DMS 273 treated with DMSO at 0.1 percent for 48 hours (cell line): ENCODE data around the gene EGFR.

Experiments used
- DNase-seq: peaks from one replicate; lab custom pipeline; 2025; lab: John Stamatoyannopoulos, UW

The EGFR gene

DNA sequence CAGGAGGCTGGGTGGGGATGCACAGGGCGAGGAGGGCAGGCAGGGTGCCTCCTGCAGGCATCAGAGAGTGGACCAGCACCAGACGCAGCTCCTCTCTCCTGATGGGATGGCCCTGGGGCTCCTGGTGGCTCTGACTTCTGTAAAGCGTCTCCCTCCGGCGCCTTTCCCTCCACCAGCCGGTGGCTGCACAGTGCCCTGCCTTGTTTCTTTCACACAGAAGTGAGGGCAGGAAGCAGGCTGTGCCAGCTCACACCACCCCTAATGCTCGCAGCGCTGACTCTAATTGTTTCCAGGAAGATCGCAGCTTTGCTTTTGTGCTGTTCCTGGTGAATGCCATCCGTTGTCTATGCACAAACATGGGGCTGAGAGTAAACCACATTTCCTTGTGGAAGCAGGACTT lies 194.0 kb downstream of the EGFR start:
- DNase-seq, result no peak

GRCh38 chr7:55214707-55215106 lies 195.9 kb downstream of the EGFR start:
- DNase-seq, result no peak

- DNase-seq, result no peak
These were observed 204.2 kb downstream of the EGFR start for GRCh38 chr7:55223023-55223422.

GRCh38 chr7:55224111-55224510 lies 205.3 kb downstream of the EGFR start:
- no peak for DNase-seq

- no peak for DNase-seq
These were observed 206.0 kb downstream of the EGFR start for GRCh38 chr7:55224810-55225209.

DNA sequence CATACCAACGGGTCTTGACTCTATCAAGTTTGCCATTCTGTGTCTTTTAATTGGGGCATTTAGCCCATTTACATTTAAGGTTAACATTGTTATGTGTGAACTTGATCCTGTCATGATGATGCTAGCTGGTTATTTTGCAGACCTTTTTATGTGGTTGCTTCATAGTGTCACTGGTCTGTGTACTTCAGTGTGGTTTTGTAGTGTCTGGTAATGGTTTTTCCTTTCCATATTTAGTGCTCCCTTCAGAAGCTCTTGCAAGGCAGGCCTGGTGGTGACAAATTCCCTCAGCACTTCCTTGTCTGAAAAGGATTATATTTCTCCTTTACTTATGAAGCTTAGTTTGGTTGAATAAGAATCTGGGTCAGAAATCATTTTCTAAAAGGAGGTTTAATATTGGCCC lies 211.2 kb downstream of the EGFR start:
- no peak for DNase-seq

GRCh38 chr7:55231736-55232280 lies 213.0 kb downstream of the EGFR start:
- no peak for DNase-seq

DNA sequence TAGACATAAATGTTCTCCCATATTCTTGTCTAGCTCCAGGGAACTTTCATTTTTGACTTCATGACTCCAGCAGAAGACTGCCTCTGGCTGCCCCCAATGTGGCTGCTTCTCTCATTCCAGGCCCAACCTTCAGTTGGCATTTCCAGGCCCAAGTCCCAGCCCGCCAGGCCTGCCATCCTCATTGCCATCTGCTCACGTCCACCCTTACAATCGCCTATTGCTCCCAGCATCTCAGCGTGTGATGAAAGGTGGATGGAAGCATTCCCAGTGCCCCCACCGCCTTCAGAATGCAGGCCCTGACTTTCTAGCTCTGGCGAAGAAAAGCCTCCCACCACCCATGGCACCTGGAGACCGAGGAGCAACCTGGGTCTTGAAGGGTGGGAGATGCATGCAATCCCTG lies 214.2 kb downstream of the EGFR start:
- no peak for DNase-seq

- DNase-seq, result no peak
These were observed 215.6 kb downstream of the EGFR start for GRCh38 chr7:55234408-55234807.

DNA sequence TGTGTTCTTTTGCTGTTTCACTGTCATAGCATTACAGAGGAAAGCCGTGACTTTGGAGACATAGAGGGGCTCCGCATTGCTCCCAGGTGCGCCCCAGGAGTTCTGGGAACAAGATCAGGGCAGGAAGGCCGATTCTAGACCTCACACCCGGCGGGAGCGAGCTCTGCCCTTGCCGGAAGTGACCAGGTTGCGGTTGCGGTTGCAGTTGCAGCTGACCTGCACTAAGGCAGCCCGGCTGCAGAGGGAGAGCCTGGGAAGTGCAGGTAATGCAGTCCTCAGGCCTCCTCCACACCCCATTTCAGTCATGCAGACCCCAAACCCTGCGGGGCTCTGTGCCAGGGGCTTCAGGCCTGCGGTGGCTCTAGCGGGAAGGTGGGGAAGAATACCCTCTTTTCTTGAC lies 216.3 kb downstream of the EGFR start:
- no peak for DNase-seq

DNA sequence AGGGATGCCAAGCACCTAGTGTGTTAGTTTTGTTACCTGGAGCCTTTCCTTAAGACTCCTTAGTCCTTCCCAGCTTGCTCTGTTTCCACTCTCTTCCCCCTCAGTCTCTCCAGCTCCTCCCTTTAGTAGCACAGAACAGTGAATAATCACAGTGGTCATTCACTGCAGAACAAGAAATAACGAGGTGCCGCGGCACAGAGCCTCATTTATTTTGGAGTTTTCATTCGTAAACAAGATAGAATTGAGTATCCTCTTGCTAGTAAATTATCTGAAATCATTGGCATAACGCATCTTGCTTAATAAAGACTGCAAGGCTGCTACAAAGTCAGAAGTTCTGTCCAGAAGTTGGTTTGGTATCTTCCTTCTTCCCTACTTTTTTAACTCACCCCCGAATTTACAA lies 217.0 kb downstream of the EGFR start:
- no peak for DNase-seq

DNA sequence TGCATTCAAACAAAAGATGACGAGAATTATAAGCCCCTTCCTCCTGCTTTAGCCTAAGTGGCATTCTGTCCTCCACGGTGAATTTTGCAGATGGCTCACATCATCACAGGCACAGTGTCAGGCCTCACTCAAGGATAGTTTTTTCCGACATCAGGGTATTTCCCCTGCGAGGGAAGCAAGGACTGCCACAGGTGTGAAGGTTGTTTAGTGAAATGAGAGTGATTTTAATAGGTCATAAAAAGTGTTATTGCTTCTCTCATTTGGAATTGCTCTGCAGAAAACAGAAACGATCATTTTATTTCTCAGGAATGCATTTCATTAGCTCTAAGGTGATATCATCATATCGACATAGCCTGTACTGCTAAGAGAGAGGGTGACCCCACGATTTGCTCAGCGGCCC lies 217.7 kb downstream of the EGFR start:
- no peak for DNase-seq

- DNase-seq, result no peak
These were observed 218.5 kb downstream of the EGFR start for GRCh38 chr7:55237156-55237893.

GRCh38 chr7:55239406-55239805 lies 220.6 kb downstream of the EGFR start:
- no peak for DNase-seq

- DNase-seq, result no peak
These were observed 221.8 kb downstream of the EGFR start for GRCh38 chr7:55240418-55241142.

GRCh38 chr7:55241958-55242357 lies 223.1 kb downstream of the EGFR start:
- DNase-seq, result no peak

DNA sequence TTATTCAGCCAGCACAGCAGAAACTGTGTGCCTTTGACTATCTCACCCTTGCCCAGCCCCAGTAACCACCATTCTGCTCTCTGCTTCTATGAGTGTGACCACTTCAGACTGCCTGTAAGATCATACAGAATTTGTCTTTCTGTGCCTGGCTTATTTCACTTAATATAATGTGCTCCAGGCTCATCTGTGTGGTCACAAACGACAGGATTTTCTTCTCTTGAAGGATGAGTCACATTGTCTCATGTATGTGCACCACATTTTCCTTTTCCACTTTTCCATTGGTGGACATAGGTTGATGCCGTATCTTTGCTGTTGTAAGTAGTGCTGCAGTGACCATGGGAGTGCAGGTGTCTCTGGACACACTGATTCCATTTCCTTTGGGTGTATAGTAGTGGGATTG lies 223.8 kb downstream of the EGFR start:
- no peak for DNase-seq

DNA sequence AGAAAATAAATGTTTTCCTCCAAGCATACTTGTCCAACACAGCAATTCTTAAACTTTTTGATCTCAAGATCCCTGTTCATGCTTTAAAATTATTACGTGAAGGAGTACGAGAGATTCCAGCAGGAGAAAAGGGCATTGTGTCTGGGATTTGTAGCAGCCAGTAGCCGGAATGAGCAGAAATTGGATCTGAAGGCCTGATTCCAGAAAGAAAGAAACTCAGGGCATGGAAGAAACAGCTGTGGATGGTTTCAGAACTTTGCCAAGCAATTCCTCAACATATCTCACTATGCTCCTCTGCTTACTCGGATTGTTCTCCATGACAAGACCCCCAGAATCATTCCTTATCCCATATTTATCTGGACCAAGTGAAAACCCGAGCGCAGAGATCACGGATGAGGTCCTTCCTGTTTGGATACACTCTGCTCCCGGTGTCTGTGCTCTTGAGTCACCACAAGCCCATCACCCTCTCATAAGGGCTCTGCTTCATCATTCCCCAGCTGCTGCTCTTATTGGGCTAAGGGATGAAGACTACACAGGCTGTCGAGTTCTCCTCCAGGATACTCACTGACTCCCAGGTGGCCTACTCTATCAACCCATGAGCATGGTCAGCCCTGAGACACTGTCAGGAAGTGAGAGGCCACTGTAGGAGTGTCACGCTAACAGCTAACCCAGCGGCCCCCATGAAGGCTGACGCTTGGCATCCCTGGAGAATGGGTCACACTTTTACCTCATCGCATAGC lies 225.4 kb downstream of the EGFR start:
- no peak for DNase-seq

GRCh38 chr7:55245271-55245723 lies 226.5 kb downstream of the EGFR start:
- DNase-seq, result no peak

DNA sequence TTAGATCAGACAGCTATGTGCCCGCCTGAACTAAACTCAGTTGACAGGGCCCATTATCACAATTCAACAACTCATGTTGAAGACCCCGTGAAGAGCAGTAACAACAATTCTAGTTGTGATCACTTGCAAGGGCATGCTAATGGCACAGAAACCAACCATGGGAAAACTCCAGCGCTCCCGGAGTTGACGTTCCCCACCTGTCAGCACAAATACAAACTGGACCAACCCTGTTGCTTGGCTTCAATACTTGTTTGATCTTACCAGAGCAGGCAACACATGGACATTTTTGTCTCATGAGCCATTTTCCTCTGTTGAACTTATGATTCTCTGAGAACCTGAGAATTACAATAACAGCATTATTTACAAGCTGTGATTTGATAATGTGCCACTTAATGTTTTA lies 227.4 kb downstream of the EGFR start:
- no peak for DNase-seq

GRCh38 chr7:55247428-55247827 lies 228.6 kb downstream of the EGFR start:
- DNase-seq, result no peak

GRCh38 chr7:55248526-55248925 lies 229.7 kb downstream of the EGFR start:
- DNase-seq, result no peak

GRCh38 chr7:55249332-55249731 lies 230.5 kb downstream of the EGFR start:
- no peak for DNase-seq
